ENCODE data around the gene GPX2. TPM values are rescaled to one million over a fixed set of nuclear protein-coding genes. Genes with fewer than 3 reads are reported as not detected.

Gene GPX2
- total RNA-seq, 1 experiment from 2014 or later = 142 TPM

- in situ Hi-C loops (cut with HindIII; ENCODE audit: low pct_unique_long_range_greater_than_20kb, low sequenced_read_pairs) = no loop called here
- DNase-seq (ENCODE audit: low read depth) = no peak
These were observed 22.9 kb upstream of the GPX2 start for GRCh38 chr14:64965356-64966000.

GRCh38 chr14:64963611-64964010 lies 21.1 kb upstream of the GPX2 start:
- in situ Hi-C loops (cut with HindIII; ENCODE audit: low pct_unique_long_range_greater_than_20kb, low sequenced_read_pairs) = no loop called here
- DNase-seq (ENCODE audit: low read depth) = no peak

DNA sequence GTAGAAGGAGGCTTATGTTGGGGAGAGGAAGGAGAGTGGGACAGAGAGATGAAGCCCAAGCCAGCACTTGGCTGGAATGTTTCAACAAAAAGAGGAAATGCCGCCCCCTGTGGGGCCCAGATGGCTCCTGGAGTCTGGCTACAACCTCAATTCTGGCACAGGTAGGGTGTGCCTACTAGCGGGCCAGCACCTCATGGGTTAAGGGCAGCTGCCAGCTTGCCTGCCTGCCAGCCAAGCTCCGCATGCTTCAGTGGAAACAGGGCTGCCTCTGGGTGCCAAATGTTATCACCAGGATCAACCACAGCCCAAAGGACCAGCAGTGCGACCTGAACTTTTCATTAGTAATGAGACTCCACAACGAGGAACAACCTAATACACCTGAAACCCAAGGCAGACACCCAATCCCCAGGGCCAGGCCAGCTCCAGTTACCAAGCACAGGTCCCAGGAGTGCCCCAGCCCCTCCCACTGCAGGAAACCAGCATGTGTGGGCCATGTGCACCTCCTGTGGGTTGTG lies 18.3 kb upstream of the GPX2 start:
- no peak for DNase-seq (ENCODE audit: low read depth)
- in situ Hi-C loops (cut with HindIII; ENCODE audit: low pct_unique_long_range_greater_than_20kb, low sequenced_read_pairs) = no loop called here

GRCh38 chr14:64958743-64959142 lies 16.2 kb upstream of the GPX2 start:
- no peak for DNase-seq (ENCODE audit: low read depth)
- in situ Hi-C loops (cut with HindIII; ENCODE audit: low pct_unique_long_range_greater_than_20kb, low sequenced_read_pairs) = no loop called here

GRCh38 chr14:64958201-64958600 lies 15.7 kb upstream of the GPX2 start:
- in situ Hi-C loops (cut with HindIII; ENCODE audit: low pct_unique_long_range_greater_than_20kb, low sequenced_read_pairs) = no loop called here
- no peak for DNase-seq (ENCODE audit: low read depth)

- no peak for DNase-seq (ENCODE audit: low read depth)
These were observed 14.3 kb upstream of the GPX2 start for GRCh38 chr14:64956697-64957406.

GRCh38 chr14:64955297-64955696 lies 12.8 kb upstream of the GPX2 start:
- in situ Hi-C loops (cut with HindIII; ENCODE audit: low pct_unique_long_range_greater_than_20kb, low sequenced_read_pairs) = no loop called here
- DNase-seq (ENCODE audit: low read depth) = no peak

More at GRCh38 chr14:64956697-64957406, 14.3 kb upstream of the GPX2 start:
- in situ Hi-C loops (cut with HindIII; ENCODE audit: low pct_unique_long_range_greater_than_20kb, low sequenced_read_pairs) = no loop called here

- in situ Hi-C loops (cut with HindIII; ENCODE audit: low pct_unique_long_range_greater_than_20kb, low sequenced_read_pairs) = no loop called here
- DNase-seq (ENCODE audit: low read depth) = no peak
These were observed 12.1 kb upstream of the GPX2 start for GRCh38 chr14:64954491-64955240.

GRCh38 chr14:64953661-64954060 lies 11.1 kb upstream of the GPX2 start:
- in situ Hi-C loops (cut with HindIII; ENCODE audit: low pct_unique_long_range_greater_than_20kb, low sequenced_read_pairs) = no loop called here
- no peak for DNase-seq (ENCODE audit: low read depth)

GRCh38 chr14:64953310-64953654 lies 10.7 kb upstream of the GPX2 start:
- in situ Hi-C loops (cut with HindIII; ENCODE audit: low pct_unique_long_range_greater_than_20kb, low sequenced_read_pairs) = no loop called here
- DNase-seq (ENCODE audit: low read depth) = no peak

DNA sequence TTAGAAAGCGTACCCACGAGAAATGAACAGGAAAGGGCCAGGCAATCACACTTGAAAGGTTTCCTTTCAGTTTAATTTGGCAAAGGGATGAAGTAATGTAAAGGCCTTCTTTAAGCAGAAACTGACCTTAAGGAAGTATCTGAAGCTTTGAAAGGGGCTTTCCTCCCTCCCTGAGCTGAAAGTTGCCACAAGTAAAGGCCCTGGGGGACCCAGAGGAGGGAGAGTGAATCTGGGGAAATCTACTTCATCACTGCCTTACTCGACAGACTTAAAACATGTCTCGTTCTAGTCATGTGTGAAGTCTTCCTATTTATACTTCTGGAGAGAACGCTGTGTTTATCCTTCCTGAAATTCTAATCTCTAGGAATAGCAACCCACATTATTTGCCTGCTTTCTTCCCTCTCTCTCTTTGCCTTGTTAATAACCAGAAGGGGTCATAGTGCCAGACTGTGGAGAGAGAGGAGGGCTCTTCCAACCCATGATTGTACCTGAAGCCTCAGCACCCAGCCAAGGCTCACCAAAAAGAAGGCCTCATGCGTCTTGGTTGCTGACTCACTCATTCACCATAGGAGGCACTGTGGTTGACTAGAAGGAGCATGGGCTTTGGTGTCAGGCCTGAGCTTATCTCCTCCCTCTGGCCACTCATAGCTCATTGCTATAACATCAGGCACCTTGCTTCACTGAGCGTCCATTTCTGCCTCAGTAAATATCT lies 10.2 kb upstream of the GPX2 start:
- DNase-seq (ENCODE audit: low read depth) = no peak
- in situ Hi-C loops (cut with HindIII; ENCODE audit: low pct_unique_long_range_greater_than_20kb, low sequenced_read_pairs) = no loop called here

GRCh38 chr14:64951724-64952123 lies 9.2 kb upstream of the GPX2 start:
- DNase-seq (ENCODE audit: low read depth) = no peak
- in situ Hi-C loops (cut with HindIII; ENCODE audit: low pct_unique_long_range_greater_than_20kb, low sequenced_read_pairs) = no loop called here

- no peak for DNase-seq (ENCODE audit: low read depth)
- in situ Hi-C loops (cut with HindIII; ENCODE audit: low pct_unique_long_range_greater_than_20kb, low sequenced_read_pairs) = no loop called here
These were observed 8.7 kb upstream of the GPX2 start for GRCh38 chr14:64951291-64951690.

DNA sequence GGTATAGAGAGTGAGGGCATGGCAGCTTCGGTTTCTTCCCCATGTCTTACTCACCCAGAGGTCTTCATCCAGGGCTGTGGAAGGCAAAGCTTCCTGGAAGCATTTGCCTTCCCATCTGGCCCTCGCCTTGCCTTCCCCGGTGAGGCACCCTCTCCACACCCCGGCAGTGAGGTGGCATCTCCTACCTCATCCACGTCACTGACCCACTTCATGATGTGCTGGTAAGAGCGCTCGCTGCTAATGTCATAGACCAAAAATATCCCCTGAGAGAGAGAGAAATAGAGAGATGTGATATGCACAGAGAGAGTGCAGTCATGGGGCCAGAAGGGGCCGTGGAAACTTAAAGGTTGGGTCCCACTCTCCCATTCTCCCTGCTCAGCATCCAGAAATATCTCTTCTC lies 8.3 kb upstream of the GPX2 start:
- no peak for DNase-seq (ENCODE audit: low read depth)
- in situ Hi-C loops (cut with HindIII; ENCODE audit: low pct_unique_long_range_greater_than_20kb, low sequenced_read_pairs) = no loop called here

GRCh38 chr14:64948612-64949210 lies 6.2 kb upstream of the GPX2 start:
- no peak for DNase-seq (ENCODE audit: low read depth)
- in situ Hi-C loops (cut with HindIII; ENCODE audit: low pct_unique_long_range_greater_than_20kb, low sequenced_read_pairs) = no loop called here

DNA sequence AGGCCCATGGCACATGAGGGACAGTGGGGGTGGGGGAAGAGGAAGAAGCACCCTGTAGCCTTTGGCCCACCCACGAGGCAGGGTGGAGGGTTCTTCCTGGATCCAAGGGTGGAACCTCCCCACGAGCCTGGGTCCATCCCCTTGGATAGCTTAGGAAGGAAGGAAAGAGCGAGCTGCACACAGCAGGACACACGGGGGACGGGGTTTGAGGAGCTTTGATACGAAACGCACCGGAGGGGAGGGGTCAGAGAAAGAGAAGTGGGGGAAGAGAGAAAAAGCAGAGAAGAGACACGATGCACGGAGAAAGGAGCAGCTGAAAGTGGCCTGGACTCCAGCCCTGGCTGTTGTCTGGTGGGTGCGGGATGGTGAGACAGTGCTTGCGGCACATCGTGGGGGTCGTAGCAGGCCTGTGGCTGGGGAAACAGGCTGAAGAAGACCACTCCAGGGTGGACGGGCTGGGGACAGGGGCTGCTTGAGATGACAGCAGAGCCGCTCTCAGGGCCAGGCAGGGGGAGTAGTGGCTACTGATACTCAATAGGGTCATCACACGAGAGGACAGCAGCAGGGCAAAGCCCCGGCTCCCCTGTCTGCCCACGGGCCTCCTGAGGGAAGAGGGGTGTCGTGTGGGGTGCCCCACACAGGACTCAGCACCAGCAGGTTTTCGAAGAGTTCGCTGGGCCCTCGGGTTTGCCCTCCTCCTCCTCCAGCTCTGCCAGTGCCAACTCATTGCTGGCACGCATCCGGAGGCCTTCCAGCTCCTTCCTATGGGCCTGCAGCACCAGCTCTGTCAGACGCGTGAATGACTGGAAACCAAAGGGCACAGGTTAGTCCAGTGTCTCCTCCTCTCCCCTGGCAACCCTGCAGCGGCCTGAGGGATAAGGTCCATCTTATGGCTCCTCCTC lies 5.4 kb upstream of the GPX2 start:
- DNase-seq (ENCODE audit: low read depth) = no peak
- in situ Hi-C loops (cut with HindIII; ENCODE audit: low pct_unique_long_range_greater_than_20kb, low sequenced_read_pairs) = no loop called here

DNA sequence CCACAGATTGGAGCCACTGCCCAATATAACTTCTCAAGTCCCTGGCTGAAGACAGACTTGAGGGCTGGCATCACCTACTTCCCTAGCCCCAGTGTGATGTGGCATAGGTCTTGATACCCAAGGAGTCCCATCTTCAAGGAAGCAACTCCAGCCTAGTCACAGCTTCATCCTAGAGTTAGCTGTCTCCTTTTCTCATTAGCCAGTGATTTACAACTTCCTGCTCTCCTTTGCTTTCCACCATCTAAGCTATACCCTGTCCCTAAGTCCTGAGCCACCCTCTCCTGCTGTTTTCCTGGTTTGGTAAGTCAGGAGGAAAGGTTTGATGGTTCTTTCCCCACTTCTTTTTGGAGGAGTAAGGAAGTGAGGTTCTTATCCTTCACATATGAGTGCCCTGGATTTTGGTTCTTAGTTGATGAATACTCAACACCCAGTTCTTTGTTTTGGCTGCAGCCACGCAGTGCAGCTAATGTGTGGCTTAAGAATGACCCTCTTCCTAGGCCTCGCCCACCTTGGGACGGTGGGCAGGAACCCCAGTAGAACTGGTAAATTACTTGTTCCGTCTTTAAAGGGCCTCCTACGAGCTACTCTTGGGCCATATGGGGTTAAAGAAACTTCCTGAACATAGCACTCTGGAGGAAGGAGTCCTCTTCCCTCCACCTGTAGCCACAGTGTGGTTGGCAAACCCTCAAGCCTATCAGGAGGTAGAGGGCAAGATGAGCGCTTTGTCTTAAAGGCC lies 3.9 kb upstream of the GPX2 start:
- in situ Hi-C loops (cut with HindIII; ENCODE audit: low pct_unique_long_range_greater_than_20kb, low sequenced_read_pairs) = no loop called here
- no peak for DNase-seq (ENCODE audit: low read depth)

Measured in Caki2 (cell line).